Ovary (tissue), 3 donors: ENCODE results near the gene ANO6.

ENCODE experiments used
- CTCF ChIP-seq, 3 donors: fragments of 450-650 bp in 2 of 3; fragments of 200-600 bp in 1 of 3; IDR thresholded peaks; one replicate each; pipeline versions ENCODE4 v1.5.1 to v1.8.0; 2016 to 2022; ENCODE audit warnings: antibody characterized with exemption in 3 of 3, mild to moderate bottlenecking in 1 of 3
- POLR2A ChIP-seq: fragments of 450-650 bp; IDR thresholded peaks from one replicate; pipeline ENCODE4 v1.6.1; 2017; ENCODE audit warnings: antibody characterized with exemption, mild to moderate bottlenecking, moderate library complexity
- donor health status: DM: no; HTN: no; CAD: no.

- TF ChIP-seq CTCF (IDR thresholded peaks at IDR 0.05) (no peak), POLR2A (no peak)
These were observed 17.0 kb downstream of the ANO6 start for GRCh38 chr12:45232756-45233372.
